Lung microvascular endothelial cell (primary cell): ENCODE data around the gene HELZ2. TPM values are rescaled to one million over a fixed set of nuclear protein-coding genes. Genes with fewer than 3 reads are reported as not detected.

Experiments
- DNase-seq, 2 donors: peaks; one replicate each; pipeline versions ENCODE4 v3.0.0 to v3.0.0-alpha.2; 2010; ENCODE audit warnings: low read depth in 2 of 2
- total RNA-seq: library from RNA; depleted of rRNA; stranded (reverse); fragments of >200 nt; gene quantifications from 2 replicates; pipeline ENCODE4 v1.2.1, GENCODE V29; 2014

The HELZ2 gene
- total RNA-seq, 1 donor from 2014 or later, result 35.5 TPM

DNA sequence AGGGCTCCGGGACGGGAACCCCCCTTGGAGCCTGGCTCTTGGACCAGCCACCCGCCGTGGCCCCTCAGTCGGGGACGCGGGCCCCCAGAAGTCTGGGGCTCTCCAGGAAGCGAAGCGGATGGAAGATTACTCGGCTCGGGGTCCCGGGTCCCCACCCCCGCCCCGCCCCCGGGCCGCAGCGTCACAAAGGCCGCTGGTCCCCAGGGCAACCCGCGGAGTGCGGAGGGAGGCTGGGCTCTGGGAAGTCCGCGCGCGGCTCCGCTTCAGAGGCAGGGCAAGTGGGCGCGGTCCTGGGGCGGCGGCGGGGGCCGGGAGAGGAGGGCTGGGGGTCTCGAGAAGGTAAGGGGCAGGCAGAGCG is 20.1 kb downstream of the HELZ2 start, which contains the start of gene FNDC11:
TSS of gene FNDC11 (plus strand) at position 227 of the 358 bp plus-strand sequence. CDS start 1,505 bp downstream, outside the sequence.
- peak; percentile 45 to 60 for DNase-seq

- DNase-seq, result peak; percentile 95 to 98
These were observed 20.6 kb downstream of the HELZ2 start for GRCh38 chr20:63553251-63553932.

GRCh38 chr20:63552481-63553249 is 21.4 kb downstream of the HELZ2 start:
- DNase-seq, result no peak

- DNase-seq, result no peak
These were observed 23.0 kb downstream of the HELZ2 start for GRCh38 chr20:63551068-63551467.

GRCh38 chr20:63549679-63550282 is 24.3 kb downstream of the HELZ2 start:
- no peak for DNase-seq

- DNase-seq, result no peak
These were observed 25.0 kb downstream of the HELZ2 start for GRCh38 chr20:63549019-63549418.

DNA sequence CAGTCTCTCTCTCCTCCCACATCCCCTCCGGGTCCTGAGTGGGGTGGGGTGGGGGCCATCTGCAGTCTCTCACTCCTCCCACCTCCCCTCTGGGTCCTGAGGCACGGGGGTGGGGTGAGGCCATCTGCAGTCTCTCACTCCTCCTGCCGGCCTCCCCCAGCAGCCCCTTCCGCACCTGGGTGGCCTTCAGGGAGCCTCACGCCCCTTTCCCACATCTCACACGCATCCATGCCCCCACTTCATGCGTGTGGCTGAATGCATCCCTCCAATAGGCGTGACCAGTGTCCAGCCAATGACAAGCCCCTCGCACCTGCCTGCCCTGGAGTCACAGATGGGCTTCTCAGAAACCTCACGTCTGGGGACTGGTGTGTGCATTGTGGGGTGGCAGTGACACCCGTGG is 25.5 kb downstream of the HELZ2 start:
- no peak for DNase-seq

DNA sequence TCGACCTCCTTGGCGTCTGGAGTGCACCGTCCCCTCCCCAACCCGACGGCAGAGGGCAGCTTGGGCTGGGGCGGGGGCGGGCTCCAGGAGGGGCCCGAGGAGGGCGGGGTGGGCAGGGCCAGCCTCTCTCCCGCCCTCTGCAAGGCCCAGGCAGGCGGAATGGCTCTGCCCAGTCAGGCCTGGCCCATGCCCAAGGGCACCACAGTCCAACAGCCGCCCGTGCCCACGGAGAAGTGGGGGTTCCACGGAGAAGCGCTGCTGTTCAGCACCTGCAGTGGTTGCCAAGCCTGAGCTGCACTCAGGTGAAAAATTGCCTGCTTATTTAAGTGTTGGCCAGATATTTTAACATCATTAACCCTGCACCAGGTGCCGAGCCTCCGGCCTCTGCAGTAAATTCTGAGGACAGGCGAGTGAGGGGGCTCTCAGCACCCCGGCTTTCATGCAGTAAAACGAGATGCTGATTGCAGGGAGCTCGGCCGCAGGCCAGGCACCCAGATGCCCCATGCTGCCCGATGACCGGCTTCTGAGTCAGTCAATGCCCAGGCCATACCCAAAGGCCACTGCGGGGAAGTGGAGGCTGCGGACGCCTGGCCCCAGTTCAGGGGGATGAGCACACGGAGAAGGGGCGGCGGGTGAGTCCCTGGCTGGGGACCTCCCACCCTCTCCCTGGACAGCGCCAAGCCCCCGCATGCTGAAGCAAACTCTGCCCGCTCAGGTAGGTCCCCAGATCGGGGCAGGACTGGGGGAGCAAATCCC is 26.1 kb downstream of the HELZ2 start, which contains the start of gene SRMS:
TSS of gene SRMS (minus strand) at position 25 of the 756 bp plus-strand sequence. CDS start 286 bp downstream, outside the sequence.
- no peak for DNase-seq

GRCh38 chr20:63546956-63547724 is 26.9 kb downstream of the HELZ2 start:
- no peak for DNase-seq

DNA sequence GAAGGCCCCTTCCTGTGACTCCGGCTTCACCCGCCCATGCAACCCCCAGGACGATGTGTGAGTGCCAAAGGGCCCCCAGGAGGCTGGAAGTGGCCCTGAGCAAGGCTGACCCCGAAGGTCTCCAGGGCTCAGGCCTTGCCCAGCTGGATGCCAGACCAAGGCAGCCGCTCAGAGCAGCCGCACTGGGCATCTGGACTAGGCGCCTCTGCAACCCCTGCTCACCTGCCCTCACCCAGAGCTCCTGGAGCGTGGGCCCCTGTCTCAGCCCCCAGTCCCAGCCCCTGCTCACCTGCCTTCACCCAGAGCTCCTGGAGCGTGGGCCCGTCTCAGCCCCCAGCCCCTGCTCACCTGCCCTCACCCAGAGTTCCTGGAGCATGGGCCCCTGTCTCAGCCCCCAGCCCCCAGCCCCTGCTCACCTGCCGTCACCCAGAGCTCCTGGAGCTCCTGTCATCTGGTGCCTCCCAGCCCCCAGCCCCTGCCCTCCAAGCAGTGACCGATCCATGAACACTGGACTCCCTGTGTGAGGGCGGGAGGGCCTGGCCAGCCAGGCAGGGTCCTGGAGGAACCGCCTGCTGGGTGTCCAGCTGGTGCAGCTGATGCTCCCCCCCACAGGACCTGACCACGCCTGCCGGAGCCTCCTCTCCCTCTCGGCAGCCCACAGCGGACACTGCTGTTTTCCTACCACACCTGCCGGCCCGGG is 27.6 kb downstream of the HELZ2 start:
- no peak for DNase-seq

DNA sequence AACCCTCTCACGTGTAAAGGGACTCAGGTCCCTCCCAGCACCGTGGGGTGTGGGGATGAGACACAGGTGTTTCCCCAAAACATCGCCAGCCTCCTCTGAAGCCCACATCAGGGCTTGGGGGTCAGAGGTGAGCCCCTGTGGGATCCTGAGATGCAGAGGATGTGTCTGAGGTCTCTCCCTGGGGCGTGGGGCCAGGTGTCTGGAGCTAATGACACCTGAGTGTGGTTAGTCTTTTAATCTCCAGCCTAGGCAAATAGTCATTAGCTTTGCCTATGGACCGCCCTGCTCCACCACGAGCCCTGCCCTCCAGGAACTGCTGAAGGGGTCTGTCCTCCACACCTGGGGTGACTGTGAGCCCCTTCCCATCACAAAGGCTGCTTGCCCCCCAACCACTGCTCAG is 28.2 kb downstream of the HELZ2 start:
- DNase-seq, result no peak

GRCh38 chr20:63544958-63545516 is 29.0 kb downstream of the HELZ2 start:
- no peak for DNase-seq

GRCh38 chr20:63544241-63544957 is 29.6 kb downstream of the HELZ2 start:
- DNase-seq, result no peak

DNA sequence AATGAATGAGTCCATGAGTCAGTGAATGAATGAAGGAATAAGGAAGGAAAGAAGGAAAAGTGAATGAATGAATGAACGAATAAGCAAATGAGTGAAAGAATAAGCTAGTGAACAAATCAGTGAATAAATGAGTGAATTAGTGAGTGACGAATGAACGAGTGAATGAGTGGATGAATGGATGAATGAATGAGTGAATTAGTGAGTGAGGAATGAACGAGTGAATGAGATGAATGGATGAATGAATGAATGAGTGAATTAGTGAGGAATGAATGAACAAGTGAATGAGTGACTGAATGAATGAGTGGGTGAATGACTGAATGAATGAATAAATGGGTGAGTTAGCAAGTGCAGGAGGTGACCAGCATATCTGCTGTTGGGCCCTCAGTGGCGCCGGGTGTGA is 30.3 kb downstream of the HELZ2 start:
- DNase-seq, result no peak

GRCh38 chr20:63543131-63543530 is 30.9 kb downstream of the HELZ2 start:
- no peak for DNase-seq

DNA sequence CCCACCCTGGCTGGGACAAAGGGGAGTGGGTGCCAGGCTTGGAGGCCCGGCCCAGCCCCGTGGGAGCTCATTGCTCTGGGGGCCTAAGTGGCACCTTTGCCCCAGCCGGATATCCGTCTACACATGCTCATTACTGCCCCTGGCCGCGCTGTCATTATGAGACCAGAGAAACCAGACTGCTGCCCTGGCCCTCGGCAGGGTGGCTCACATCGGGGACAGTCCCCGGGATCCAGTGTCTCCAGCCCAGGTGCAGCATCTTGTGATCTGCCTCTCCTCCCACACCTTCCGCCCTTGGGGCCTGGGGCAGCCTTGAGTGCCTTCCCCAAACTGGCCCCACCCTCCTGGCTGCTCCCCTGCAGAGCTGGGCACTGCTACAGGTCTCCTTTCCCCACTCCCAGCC is 31.3 kb downstream of the HELZ2 start:
- DNase-seq, result no peak

DNA sequence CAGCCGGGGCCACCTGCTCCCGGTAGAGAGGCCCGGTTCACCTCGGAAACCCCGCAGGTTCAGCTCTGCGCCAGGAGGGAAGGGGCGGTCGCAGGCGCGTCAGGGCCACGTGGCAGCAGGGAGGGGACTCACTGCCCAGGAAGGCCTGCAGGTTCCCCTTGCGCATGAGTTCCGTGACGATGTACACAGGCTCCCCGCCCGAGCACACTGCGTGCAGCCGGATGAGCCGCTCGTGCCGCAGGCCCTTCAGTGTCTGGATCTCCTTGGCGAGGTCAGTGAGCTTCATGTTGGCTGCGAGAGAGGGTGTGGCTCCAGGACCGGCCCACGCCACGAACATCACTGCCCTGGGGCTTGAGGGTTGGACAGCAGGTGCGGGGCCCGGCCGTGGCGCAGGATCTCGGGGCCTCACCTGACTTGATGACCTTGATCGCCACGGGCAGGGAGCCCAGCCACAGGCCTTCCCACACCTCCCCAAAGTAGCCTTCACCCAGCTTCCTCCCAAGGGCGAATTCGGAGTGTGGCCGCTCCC is 31.9 kb downstream of the HELZ2 start:
- DNase-seq, result no peak

DNA sequence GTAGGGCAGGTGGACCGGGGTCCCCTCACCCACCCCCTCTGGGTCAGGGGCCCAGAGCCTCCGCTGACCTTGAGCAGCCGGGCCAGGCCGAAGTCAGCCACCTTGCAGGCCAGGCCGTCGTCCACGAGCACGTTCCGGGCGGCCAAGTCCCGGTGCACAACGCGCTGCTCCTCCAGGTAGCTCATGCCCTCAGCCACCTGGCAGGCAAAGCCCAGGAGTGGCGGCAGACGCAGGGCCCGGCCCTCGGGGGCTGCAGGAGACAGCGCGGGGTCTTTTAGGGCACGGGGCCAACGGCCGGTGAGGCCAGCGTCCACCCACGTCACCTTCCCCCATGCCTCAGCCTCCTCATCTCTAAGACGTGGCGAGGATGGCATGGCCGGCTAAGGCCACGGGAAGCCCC is 32.7 kb downstream of the HELZ2 start:
- no peak for DNase-seq
